ENCODE data around the gene BST2.

GRCh38 chr19:17414097-17414496 lies 8.7 kb upstream of the BST2 start:
- TF ChIP-seq EZH2 (IDR thresholded peaks at IDR 0.05; ENCODE audit: low read length) (no peak), CTCF (optimal IDR thresholded peaks at IDR 0.05 in 1 of 3, IDR thresholded peaks at IDR 0.05 in 1 of 3, conservative IDR thresholded peaks at IDR 0.05 in 1 of 3; ENCODE audit: extremely low read depth in 1 of 3, insufficient read depth in 2 of 3, low read length in 3 of 3) (no peak)
